Colon (tissue), 2 donors: ENCODE measurements around the gene DCAKD.

Experiments used
- FAIRE-seq: peaks from 2 replicates; lab custom pipeline; 2012; peaks lifted over from hg19 to GRCh38; lab: Jason Lieb, UNC
- donor health status: control.
- donor health status: control.

Gene DCAKD

DNA sequence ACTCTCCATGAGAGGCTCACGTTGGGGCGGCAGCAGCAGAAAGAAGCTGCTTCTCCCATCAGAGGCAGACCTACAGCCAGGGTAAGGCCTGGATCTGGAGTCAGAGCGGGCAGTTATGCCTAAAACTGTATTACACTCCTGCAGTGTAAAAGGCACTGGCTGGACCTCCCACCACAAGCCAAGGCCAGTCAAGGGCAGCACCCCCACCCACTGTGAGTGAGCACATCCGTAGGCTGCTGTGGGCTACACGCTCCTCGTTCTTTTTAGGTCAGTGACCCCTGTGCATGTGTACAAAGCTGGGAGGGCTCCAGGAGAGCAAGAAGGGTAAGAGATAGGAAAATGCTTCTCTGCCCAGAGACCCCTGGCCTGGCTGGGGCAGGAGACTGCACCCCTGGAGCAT, 20.7 kb downstream of the DCAKD start:
- no peak for FAIRE-seq

DNA sequence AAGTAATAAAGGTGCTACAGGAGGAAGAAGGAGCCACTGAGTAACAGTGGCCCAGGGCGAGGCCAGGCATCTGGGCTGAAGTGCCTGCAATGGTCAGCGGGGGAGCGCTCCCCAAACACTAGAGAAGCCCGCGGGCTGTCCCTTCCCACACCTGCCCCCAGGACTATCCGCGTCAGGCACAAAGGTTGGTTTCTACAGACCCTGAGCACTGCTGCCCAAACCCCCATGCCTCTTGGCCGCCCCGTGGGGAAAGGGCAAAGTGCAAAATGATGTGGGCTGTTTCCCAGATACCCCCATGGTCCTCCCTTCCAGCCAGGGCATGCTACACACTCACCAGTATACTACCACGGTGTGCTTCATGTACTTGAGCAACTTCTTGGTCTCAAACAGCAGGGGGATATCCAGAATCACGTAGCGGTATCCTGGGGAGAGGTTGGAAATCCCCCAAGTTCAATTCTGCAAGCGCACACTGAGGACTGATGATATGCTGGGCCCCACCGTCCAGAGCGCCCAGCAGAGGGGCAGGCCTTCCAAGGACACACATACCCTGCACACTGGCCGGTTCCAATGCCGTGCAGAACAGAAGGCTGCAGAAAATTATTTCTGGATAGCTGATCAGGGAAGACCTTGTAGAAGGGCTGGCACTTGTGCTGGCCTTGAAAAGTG, 21.5 kb downstream of the DCAKD start:
- FAIRE-seq = no peak

DNA sequence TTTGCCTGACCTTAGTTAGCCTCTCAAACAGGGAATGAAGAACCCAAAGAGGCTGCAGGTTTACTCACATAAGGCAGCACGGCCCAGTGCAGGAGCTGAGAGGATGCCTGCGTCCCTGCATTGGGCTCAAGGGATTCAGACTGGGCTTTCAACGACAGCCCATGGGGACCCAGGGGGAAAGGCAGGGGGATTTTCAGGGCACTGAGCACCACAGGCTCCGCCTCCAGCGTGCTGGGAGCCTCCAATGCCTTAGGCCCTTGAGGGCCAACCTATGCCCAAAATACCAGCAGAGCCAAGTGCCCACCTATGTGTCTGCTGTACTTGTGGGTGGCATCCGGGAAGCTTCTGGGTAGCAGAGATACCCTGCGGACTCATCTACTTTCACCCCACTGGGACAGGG, 22.3 kb downstream of the DCAKD start:
- no peak for FAIRE-seq

DNA sequence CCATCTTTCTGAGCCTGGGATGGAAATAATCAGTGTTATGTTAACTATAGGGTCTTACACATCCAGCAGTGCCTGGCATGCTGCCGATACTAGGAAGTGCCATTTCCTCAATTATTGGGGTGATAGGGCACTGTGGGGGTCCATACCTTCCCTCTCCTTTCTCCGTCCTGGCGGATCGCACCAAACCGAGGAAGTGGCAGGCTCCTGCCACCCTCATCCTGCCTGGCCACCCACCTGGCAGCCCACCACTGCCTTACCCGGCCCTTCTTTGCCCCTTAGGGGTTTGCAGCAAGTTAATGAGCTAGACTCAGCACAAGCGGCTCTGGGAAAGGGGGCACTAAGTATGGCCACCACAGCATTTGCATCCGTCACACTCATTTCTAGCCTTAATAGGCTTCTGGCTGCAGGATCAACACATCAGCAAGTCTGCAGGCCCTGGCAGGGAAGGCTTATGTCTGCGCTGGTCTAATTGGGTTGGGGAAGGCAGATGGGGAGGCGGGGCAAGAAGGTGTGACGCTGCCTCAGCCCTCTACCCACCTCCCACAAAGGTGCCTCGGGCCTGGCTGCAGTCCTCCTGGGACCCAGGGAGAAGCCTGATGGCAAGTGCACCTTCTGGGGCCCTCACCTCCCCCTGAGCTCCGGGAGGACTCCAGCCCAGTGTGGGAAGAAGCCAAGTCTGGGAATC, 28.6 kb downstream of the DCAKD start:
- FAIRE-seq = no peak

DNA sequence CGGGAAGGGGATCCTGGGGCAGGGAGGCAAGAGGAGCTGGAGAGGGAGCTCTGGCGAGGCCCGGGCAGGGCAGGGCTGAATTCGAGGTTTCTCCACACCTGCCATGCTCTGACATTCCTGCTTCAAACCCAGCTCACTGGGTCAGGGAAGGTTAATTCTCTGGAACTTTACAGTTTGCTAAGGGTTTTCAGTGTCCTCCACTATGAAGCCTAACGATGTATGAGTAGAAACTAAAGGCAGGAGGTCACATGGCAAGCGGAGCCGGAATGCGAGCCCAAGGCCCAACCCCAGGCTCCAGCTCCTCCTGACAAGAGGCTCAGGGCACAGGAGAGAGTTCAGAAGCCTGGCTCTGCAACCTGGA, 29.2 kb downstream of the DCAKD start:
- FAIRE-seq = no peak

DNA sequence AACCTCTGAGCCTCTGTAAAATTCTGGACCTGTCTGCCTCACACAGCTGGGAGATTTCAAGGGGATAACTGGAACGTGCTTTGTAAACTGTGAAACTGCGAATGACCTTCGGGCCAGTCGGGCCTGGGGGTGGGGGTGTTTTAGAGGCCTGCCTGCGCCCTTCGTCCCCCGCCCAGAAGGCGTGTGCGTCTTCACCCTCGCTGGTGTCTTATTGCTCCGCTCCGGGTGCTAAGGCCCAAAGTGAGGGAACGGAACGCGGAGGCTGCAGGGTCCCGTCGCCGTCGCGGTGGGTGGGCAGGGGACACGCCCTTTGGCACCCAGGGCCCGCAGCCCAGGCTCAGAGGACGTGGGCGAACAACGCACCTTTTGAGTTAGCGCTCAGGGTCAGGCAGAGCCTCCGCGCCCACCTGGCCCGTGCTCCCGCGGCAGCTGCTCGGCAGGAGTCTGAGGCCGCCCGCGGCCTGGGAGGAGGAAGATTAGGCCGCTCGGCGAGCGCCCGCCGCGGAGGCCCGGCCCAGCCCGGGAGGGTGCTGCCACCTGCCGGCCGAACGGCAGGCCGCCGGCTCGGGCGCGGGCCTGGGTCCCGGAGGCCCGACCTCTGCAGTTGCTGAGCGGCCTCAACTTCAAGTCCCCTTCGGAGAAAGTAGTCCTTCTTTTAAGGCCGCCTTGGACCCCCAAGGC, 29.7 kb downstream of the DCAKD start:
- FAIRE-seq = no peak

DNA sequence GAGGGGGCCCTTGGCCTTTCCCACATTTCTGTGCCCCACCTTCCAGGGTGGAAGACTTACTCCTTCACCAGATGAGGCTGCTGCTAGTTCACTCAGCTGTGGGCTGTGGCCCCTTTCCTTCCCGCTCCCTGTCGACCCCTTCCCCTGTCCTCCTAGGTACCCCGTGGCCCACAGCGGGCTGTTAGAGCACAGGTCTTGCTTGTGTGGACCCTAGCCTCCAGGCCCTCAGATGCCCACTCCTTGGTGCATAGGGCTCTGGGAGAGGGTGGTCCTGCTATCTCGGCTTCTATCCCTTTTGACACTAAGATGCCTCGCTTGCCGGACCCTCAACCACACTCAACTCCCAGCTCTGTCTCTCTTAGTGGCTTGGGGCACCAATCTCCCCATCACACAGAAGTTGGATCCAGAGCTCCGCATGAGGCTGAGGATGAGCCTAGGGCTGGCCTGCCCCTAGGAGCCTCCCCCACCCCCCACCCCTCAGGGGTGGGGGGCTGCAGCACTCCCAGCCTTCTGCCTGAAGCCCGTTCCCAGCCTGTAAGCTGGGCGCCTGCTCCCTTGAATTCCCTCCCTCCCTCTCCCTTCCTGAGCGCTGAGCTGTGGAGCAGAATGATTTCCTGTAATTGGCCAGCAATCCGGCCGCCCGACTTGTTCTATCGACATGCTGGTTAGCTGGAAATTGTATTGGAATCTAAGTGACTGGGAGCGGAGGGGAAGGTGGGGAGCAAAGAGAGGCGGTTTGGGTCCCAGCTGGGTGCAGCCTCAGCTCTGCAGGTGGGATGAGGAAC, 30.9 kb downstream of the DCAKD start:
- no peak for FAIRE-seq

DNA sequence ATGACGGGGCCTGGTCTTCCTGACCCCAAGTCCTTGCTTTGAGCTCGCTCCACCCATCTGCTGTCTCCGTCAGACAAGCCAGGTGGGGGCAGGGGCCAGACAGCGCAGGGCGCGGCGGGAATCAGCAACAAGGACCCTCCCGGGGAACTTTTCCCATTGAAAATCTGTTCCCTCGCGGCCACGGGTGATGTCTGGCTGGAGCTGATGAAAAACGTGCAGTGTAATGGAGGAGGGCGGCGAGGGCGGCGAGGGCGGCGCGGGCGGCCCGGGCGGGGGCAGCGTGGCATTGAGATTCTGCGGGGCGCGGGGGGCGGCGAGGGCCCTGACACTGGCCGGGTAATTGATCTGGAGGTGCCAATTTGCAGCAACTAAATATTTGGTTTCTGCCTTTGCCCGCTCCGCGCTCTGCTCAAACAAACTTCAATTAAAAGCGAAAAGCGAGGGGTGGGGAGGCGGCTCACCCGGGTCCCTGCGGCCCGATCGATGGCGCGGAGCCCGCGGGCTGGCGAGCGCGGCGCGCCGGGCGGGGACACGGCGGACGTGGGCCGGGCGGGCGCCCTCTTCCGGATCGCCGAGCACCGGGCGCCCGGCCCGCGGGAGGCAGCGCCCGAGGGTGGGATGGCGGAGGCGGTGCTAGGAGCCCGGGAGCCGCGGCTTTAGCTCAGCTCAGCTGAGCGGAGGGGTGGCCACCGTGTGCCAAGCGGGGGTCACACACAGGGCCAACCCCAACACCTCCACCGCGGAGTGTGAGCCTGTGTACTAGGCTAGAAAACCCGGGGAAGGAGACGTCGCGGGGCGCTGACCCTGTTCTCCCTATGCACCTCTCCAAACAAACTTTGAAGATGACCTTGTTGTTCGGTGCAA, 32.4 kb downstream of the DCAKD start:
- no peak for FAIRE-seq

DNA sequence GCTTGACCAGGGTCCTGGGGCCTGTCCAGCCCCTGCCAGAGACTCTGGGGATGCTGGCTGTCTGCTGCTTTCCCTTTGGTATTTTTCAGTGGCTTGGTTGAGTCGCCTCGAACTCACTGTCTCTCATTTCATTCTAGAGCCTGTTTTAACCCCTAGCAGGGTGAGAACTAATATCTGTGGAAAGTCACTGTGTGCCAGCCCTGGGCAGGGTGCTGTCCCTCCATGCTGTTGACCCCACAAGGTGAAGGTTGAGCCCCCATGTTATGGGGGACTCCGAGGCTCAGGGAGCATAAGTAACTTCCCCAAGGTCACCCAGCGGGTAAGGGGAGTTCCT, 33.0 kb downstream of the DCAKD start:
- FAIRE-seq = no peak

DNA sequence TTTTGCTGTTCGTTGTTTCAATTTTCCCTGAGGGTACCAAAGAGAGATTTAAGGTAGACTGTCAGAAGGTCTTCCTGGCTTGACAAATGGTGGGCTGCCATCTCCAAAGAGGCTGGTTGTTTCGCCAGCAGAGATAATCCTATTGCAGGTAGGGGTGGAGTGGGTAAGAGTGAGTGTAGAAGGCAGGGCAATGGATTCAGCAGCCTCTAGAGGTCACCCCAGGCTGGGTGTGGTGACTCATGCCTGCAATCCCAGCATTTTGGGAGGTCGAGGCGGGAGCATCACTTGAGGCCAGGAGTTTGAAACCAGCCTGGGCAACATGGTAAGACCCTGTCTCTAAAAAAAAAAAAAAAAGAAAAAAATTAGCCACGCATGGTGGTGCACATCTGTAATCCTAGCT, 34.6 kb downstream of the DCAKD start:
- no peak for FAIRE-seq

DNA sequence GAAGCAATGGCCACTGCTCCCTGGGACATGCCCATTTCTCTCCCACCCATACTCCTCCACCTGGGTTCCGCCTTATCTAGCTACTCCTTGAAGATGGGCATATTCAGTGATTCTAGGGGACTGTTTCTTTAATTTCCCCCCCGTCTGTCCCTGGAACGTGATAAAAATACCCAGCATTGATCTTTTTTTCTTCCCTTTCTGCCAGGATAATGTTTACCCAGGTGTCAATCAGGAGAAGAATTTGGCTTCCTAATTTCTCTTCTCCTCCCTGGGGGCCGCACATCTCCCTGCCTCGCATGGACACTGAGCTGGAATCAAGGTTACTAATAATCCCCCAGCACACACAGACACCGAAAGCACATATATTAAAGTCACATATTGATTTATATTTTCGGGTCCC, 35.2 kb downstream of the DCAKD start:
- FAIRE-seq = no peak

DNA sequence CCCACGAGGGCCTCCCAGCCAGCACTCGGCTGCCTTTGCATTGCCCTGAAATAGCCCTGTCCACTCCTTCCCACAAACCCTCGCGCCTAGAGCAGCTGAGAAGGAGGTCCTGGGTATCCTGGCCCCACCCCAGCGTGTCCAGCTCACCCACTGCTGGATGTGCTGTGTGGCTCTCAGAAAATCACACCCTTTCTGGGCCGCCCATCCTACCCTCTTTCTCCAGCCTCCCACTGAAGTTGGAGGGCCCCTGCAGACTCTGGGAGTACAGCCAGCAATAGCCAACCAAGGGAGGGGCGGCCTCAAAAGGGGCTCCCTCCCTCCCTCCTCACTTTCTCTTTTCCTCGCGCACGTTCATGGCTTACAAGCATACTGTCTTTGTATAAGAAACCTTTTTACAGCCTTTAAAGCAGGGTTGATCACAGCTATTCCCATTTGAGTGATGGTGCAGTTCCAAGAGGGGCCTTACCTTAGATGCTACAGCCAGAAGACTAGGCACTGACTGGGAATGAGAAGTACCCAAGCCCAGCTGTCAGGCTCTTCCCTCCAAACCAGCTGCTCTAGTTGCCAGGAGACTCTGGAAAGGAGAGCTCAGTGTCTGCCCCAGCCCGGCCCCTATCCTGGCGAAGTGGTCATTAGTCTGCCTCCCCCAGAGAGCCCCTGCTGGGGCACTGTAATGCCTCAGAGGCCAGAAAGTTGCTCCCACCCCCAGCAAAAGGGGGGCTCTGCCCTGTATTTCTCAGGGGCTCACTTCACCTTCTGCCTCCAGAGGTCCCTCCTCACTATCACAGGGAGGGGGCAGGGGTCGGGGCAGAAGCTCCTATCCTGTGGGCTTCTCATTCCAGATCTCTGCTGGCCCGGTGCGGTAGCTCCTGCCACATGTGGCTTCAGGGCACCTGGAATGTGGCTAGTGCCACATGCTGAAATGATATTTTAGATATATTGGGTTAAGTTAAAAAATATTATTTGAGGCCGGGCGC, 38.1 kb downstream of the DCAKD start:
- FAIRE-seq = no peak

DNA sequence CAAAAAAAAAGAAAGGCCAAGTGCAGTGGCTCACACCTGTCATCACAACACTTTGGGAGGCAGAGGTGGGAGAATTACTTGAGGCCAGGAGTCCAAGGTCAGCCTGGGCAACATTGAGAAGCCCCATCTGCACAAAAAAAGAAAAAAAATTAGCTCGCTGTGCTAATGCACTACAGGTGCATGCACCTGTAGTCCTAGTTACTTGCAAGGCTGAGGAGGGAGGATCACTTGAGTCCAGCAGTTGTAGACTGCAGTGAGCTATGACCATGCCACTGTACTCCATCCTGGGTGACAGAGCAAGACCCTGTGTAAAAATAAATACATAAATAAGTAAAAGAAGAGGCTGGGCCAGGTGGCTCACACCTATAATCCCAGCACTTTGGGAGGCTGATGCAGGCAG, 39.7 kb downstream of the DCAKD start:
- no peak for FAIRE-seq

DNA sequence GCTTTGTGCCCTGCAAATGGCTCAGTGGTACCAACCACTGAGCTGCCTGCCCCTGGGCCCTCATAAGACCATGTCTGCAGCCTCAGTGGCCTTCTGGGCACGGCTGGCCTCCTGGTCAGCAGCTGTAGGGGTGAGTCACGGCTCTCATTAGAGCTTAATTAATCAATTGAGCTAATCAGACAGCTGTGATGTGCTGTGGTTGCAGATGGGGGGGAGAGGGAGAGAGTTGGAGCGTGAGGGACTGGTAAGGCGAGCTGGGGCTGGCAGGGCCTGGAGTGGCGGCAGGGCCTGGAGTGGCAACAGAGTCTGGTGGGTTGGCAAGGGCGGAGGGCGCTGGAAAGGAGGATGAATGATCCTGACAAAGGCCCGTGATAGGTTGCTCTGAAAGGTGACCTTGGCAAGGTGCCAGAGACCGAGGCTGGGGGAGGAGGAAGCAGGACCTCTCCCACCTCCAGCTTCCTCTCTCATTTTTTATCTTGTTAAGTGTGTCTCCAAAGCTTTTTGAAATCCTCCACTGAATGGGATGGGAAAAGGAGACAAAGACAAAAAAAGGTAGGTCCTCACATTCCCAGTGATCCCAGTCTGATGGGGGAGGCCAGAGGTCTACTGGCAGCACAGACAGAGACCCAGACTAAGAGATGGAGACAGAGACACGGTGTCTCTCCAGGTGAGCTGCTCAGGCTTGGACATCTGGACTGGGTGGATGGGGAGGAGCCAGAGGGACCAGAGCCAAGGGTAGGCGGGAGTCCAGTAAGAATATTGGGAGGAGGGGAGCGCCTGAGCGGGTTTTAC, 41.6 kb downstream of the DCAKD start:
- no peak for FAIRE-seq

DNA sequence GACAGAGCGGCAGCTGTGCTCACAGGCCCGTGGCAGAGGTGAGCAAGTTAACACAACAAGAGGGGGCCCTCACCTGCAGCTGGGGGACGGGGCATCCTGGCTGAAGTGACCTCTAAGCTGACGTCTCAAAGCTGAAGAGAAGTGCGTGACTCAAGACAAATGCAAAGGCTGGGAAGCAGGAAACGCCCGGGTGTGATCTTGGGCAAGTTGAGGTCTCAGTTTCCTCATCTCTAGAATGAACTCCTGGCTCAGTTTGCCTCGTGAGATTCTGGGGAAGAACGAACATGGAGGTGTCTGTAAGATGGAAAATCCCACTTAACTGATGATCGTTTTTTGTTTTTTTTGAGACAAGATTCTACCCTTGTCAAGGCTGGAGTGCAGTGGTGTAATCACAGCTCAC, 43.2 kb downstream of the DCAKD start:
- FAIRE-seq = no peak

DNA sequence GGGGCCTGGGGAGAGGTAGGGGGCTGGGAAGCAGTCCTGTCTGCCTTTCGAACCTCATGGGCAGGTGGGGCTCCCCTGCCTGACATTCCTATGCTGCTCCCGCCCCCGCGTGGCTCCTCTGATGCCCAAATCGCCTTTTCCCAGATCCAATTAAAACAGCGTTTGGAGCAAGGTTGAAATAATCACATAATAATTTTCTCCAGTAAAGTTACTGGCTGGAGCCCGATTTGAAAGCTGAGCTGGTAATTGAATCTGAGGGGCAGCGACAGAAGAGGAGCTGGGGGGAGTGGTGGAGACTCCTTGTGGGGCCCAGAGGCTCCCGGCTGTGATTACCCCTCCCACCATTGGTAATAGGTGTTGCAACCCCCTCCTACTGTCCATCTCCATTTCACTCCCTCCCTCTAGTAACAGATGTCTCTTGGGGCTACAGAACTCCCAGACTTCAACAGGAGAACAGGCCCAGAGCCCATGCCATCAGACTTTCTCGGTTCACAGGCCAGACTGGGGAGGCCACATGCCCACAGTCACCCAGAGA, 44.4 kb downstream of the DCAKD start:
- FAIRE-seq = no peak

DNA sequence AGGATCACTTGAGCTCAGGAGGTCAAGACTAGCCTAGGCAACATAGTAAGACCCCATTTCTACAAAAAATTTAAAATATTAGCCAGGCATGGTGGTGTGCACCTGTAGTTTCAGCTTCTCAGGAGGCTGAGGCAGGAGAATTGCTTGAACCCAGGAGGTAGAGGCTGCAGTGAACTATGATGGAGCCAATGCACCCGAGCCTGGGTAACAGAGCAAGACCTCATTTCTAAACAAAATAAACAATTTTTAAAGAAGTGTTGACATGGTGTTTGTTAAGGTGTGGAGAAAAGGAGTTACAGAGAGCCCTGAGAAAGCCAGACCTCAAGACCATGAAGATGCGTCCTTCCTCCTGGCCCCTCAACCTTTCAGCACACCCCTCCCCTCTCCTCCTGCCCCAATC, 45.7 kb downstream of the DCAKD start:
- FAIRE-seq = no peak

DNA sequence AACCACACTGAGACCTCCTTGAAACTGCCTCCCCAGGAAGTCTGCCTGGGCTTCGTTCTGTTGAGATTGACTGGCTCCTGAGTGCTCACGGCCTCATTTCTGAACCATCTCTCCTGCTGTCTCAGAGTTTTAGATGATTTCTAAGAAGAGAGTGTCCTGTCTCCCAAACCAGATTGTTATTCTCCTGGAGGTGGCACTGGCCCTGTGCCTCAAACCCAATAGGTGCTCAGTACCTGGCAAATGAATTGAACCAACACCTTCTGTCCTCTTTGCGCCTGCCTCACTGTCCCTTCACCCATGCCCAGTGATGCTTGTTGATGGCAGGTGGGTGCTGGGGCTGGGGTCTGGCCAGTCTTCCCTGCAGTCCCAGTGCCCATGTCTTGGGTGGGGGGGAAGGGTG, 47.0 kb downstream of the DCAKD start:
- FAIRE-seq = no peak

DNA sequence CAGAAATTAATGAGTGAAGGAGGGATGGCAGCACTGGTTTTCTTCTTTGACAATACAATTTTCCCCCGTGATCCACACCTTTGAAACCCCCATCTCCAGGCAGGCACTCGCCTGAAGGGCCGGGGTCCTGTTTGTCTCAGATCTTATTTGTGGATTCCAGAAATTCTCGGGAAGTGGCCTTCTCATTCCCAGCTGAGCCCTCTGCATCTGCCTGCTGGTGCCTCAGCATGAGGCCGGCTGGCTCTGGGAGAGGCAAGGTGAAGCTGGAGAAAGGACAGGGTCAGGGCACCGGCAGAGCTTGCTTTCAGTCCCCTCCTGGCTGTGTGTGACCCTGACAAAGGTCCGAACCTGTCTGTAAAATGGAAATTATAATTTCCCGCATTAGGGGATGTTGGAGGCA, 47.6 kb downstream of the DCAKD start:
- no peak for FAIRE-seq

DNA sequence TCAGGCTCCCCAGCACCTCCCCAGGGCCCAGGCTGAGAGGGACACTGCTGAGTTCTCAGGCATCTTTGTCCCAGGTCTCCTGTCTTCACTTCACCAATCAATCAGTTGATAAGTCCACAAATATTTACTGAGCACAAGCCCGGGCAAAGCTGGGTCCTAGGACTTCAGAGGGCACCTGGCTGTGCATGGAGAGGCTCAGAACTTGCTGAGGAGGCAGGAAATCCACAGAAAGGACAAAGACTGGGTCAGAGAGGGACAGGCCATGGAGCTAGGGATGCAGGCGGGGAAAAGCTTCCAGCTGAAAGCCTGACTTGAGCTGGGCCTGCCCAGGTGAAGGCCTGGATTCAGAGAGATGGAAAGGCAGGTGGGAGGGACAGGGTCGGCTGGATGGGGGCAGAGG, 50.1 kb downstream of the DCAKD start:
- FAIRE-seq = no peak
